DMS53 (cell line): ENCODE results near the gene QSOX1.

Source experiments
- DNase-seq: peaks from one replicate; lab custom pipeline; 2025; lab: John Stamatoyannopoulos, UW

QSOX1 gene

DNA sequence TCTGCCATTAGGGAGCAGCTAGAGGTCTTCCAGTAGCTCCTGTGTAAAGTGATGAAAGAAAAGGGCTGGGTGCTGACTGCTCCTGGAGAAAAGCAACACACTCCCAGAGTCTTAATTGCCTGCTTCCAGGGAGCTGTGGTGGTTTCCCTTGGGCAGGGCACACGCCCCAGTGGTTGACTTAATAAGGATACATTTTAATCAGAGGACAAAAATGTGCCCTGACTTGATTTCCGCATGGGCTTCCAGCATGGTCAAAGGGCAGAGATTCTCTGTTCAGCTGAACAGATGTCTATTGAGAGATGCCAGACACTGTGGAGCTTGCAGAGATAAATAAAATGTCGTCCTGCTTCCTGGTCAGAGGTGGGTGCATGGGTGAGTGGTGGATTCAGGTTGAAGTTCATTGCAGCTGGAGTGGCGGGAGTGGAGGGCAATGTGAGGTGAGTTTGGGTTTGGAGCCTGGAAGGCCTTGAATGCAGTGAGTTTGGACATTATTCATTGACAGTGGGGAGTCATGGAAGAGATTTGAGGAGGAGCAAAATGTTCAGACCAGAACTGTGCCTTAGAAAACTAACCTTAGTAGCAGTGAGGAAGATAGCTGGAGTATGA lies 16.0 kb downstream of the QSOX1 start:
- DNase-seq = no peak

GRCh38 chr1:180171691-180172090 lies 17.0 kb downstream of the QSOX1 start:
- no peak for DNase-seq

- peak; percentile 17 for DNase-seq
Measured at GRCh38 chr1:180173451-180173850, 18.8 kb downstream of the QSOX1 start.

DNA sequence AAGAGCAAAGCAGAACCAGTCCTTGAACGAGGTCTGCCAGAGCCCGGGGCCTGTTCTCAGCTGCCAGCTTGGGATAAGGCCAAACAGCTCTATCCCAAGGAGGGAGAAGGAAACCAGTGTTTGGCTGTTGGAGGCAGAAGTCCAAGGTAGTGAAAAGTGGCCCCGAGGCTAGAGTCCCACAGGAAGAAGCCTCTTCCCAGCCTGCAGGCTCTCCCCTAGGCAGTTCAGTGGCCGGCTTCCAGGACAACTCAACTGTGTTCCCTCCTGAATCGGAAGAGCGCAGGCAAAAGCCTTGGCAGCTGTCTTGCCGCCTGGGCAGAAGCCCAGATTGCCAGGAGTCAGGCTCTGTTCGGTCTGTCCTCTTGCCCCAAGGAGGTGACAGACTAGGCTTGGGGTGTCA lies 19.3 kb downstream of the QSOX1 start:
- DNase-seq = no peak

GRCh38 chr1:180175291-180175690 lies 20.6 kb downstream of the QSOX1 start:
- no peak for DNase-seq

GRCh38 chr1:180175806-180176205 lies 21.1 kb downstream of the QSOX1 start:
- DNase-seq = no peak

DNA sequence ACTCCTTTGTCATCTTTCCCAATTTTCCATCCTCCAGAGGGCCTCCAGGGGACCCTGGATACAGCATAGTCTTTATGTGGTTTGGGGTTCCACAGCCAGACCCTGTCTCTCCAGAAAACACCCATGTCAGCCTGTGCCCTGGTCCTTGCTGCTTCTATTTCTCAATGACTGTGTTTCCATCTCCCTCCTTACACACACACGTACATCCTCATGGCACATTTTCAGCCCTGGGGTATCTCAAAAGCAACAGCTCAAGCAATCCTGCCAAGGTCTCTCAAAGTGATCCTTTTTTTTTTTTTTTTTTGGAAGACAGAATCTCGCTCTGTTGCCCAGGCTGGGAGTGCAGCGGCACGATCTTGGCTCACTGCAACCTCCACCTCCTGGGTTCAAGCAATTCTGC lies 22.3 kb downstream of the QSOX1 start:
- DNase-seq = no peak

GRCh38 chr1:180177931-180178330 lies 23.3 kb downstream of the QSOX1 start:
- no peak for DNase-seq

DNA sequence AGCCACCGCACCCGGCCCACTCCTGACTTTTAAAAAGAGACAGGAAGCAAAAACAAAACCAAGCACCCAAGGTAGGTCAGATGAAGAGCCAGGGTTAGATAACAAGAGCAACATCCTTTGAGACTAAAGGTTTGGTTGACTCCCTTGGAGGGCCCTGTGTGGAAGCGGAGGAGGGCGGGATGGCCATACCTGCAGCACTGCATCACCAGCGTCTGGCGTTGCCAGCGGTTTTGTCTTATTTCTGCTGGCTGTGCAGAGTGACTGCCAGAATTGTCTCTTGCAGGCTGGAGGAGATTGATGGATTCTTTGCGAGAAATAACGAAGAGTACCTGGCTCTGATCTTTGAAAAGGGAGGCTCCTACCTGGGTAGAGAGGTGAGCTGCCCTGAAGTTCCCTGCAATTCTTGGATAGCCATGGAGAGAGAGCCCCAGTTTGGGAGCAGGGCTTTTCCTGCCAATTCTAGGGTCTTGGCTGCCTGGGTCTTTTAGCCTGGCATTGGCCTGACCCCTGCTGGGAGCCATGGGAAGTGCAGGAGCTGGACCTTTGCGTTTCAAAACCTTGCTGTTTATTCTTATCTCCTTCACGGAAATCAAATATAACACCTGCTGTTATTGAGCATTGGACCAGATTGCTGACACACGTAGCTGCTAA lies 24.0 kb downstream of the QSOX1 start:
- DNase-seq = peak; percentile 78

DNA sequence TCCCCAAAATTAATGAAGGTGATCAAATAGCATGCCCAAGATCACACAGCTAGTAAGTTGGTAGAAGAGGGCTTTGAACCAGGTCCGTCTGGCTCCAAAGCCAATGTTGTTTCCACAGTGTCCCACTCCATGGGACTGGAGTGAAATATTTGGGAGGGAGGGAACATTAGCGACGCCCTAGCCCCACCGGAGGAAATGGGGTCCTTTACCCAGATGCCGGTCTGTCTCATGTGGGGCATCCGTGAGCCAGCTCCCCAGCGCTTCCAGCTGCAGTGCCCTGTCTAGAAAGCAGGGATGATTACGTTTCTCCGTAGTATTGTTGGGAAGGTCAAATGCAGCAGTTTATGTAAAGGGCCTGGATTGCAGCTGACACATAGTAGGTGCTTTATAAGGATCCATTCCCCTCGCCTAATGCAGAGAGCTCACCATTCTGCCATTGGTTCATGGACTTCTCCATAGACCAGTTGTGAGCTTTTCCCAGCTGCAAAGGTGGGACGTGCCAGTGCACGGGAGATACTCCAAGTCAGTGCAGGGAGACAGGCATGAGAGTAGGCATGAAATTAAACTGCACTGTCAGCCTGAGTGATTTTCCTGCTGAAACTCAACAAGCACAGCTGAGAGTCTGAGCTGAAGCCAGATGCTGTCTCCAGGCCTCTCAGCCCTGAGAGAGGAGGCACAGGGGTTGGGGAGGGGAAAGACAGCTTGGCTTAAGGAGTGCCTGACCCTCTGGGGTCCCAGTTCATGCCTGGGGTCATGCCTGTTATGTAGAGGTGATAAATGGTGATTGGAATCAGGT lies 24.7 kb downstream of the QSOX1 start:
- no peak for DNase-seq

DNA sequence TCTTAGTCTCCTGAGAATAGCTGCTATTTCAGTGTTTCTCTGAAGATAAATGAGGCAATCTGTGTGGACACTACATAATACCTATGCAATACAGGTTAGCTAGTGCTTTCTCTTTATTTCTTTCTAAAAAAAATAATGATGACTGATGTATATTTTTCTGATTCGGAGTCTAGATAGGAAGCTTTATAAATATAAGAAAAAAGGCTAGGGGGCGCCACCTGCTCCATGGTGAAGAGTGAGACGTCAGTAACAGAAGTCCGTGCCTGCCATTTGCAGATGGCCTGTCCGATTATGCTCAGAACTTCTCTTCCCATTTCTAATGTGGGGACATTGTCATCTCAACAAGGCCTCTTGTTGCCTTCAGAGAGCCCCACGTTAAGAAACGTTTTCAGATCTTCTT lies 26.4 kb downstream of the QSOX1 start:
- peak; percentile 66 for DNase-seq

DNA sequence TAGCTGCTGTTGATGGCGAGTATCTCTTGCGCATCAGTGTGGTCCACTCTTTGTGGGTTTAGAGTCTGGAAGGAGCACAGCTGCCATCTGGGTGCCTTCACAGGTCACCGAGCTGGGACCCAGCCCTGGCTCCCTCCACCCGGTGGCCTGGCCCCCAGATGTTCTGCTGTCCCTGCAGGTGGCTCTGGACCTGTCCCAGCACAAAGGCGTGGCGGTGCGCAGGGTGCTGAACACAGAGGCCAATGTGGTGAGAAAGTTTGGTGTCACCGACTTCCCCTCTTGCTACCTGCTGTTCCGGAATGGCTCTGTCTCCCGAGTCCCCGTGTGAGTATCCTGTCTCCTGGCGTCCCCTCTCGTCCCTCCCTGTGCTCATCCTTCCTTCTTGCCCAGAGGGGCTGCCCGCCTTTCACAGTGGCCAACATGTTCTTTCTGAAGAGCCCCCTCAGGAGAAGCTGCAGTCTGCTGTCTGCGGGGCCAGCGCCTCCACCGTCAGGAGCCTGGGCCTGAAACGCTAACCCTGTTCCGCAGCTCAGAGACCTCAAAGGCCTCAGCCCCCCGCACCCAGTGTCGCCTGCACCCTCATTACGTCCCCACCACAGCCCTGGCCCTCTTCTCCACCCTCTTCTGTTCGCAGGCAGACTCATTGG lies 27.4 kb downstream of the QSOX1 start:
- no peak for DNase-seq

DNA sequence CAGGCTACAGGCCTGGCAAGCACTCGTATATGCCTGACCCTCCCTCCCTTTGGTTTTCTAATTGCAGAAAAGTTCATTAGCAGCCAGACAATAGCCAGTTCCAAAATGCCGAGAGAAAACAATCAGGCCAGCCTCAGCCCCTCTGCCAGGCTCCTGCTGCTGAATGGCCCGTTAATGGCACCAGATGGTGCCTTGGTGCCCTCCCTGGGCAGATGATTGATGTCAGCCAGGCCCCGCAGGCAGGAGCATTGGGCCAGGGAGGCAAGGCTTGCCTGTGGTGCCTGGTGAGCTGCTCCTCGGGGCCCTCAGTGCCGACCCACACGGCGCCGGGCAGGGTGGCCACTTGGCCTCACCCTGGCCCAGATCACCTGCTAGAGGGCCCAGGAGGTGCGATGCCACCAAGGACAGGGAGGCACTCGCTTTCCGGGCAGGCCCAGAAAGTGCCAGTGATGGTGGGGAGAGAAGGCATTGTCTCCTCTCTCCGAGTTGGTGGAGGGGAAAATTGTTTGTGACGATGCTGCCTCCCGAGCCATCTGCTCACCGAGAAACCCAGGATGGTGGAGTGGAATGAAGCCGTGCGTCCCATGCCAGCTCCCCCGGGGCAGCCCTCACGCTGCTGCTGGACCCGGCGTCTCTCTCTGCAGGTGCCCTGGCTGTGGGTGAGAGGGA lies 28.1 kb downstream of the QSOX1 start:
- no peak for DNase-seq

GRCh38 chr1:180183426-180183825 lies 28.8 kb downstream of the QSOX1 start:
- DNase-seq = no peak

GRCh38 chr1:180184041-180184440 lies 29.4 kb downstream of the QSOX1 start:
- no peak for DNase-seq

GRCh38 chr1:180185281-180185680 lies 30.6 kb downstream of the QSOX1 start:
- DNase-seq = no peak

- DNase-seq = no peak
Measured at GRCh38 chr1:180185971-180186645, 31.4 kb downstream of the QSOX1 start.

DNA sequence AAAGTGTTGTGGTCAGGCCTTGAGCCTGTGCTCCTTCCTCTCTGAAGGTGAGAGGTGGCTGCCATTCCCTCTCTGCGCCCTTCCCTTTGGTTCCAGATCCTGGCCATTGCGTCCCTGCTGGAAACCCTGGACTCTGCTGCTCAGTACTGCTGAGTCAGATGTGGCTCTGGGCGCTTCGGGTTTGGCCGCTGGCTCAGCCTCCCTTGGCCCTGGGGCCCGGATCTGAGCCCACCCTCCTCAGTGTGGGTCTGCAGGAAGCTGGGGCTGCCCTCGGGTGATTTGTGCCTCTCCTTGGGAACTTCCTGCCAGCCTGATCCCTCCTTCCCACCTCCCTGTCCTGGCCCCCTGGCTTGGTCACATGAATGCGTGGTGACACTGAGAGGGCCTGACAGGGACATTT lies 32.2 kb downstream of the QSOX1 start:
- no peak for DNase-seq

GRCh38 chr1:180187626-180188025 lies 33.0 kb downstream of the QSOX1 start:
- no peak for DNase-seq

GRCh38 chr1:180188091-180188506 lies 33.4 kb downstream of the QSOX1 start:
- DNase-seq = peak; percentile 84

- no peak for DNase-seq
Measured at GRCh38 chr1:180188684-180189175, 34.1 kb downstream of the QSOX1 start.
